WTC11 (cell line): Measurements from ENCODE around the gene ZNF804B.

Source experiments
- E2F4 ChIP-seq: sonication (generic); formaldehyde crosslinking; IDR thresholded peaks from 2 replicates; pipeline ENCODE4 v1.8.1; 2022; ENCODE audit warnings: low read depth, mild to moderate bottlenecking, moderate library complexity, missing genetic modification reagents, borderline replicate concordance
- MXD4 ChIP-seq: fragments of 250-450 bp; sonication (Bioruptor Pico); IDR thresholded peaks from 2 replicates; pipeline ENCODE4 v1.8.0; 2021; ENCODE audit warnings: mild to moderate bottlenecking, moderate library complexity, borderline replicate concordance
- ZNF512 ChIP-seq: sonication (generic); formaldehyde crosslinking; IDR thresholded peaks from 2 replicates; pipeline ENCODE4 v1.8.1; 2022; ENCODE audit warnings: missing genetic modification reagents, borderline replicate concordance
- TF ChIP-seq, protein P1 (sequence below): sonication (generic); formaldehyde crosslinking; IDR thresholded peaks from 2 replicates; pipeline ENCODE4 v1.8.0; 2023; ENCODE audit warnings: missing genetic modification reagents, mild to moderate bottlenecking, borderline replicate concordance

- TF ChIP-seq, protein P1, sequence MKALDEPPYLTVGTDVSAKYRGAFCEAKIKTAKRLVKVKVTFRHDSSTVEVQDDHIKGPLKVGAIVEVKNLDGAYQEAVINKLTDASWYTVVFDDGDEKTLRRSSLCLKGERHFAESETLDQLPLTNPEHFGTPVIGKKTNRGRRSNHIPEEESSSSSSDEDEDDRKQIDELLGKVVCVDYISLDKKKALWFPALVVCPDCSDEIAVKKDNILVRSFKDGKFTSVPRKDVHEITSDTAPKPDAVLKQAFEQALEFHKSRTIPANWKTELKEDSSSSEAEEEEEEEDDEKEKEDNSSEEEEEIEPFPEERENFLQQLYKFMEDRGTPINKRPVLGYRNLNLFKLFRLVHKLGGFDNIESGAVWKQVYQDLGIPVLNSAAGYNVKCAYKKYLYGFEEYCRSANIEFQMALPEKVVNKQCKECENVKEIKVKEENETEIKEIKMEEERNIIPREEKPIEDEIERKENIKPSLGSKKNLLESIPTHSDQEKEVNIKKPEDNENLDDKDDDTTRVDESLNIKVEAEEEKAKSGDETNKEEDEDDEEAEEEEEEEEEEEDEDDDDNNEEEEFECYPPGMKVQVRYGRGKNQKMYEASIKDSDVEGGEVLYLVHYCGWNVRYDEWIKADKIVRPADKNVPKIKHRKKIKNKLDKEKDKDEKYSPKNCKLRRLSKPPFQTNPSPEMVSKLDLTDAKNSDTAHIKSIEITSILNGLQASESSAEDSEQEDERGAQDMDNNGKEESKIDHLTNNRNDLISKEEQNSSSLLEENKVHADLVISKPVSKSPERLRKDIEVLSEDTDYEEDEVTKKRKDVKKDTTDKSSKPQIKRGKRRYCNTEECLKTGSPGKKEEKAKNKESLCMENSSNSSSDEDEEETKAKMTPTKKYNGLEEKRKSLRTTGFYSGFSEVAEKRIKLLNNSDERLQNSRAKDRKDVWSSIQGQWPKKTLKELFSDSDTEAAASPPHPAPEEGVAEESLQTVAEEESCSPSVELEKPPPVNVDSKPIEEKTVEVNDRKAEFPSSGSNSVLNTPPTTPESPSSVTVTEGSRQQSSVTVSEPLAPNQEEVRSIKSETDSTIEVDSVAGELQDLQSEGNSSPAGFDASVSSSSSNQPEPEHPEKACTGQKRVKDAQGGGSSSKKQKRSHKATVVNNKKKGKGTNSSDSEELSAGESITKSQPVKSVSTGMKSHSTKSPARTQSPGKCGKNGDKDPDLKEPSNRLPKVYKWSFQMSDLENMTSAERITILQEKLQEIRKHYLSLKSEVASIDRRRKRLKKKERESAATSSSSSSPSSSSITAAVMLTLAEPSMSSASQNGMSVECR (CRISPR knock-in tag): no peak
- TF ChIP-seq ZNF512 (no peak), MXD4 (no peak), E2F4 (CRISPR knock-in tag) (no peak)
Observed at GRCh38 chr7:89129600-89130375, 370.3 kb downstream of the ZNF804B start.
